ENCODE results near the gene MINDY4B.

Gene MINDY4B

DNA sequence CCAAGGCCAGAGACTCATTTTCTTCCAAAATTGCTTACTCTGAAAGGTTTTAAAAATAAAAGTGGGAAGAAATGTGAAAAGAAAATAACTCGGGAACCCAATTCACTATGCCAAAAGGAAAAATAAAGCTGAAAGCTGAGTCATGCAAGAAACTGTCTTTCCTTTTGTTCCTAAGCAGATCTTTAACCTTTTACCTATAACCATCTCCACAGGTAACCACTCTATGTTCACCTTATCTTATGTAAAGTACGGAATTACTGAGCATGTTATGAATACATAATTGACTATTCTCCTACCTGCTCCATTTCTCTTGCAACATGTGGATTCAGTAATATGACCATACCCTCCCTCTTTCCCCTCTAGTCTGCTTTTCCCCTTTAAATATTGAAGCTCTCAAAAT lies 62.0 kb downstream of the MINDY4B start:
- DNase-seq: no peak

DNA sequence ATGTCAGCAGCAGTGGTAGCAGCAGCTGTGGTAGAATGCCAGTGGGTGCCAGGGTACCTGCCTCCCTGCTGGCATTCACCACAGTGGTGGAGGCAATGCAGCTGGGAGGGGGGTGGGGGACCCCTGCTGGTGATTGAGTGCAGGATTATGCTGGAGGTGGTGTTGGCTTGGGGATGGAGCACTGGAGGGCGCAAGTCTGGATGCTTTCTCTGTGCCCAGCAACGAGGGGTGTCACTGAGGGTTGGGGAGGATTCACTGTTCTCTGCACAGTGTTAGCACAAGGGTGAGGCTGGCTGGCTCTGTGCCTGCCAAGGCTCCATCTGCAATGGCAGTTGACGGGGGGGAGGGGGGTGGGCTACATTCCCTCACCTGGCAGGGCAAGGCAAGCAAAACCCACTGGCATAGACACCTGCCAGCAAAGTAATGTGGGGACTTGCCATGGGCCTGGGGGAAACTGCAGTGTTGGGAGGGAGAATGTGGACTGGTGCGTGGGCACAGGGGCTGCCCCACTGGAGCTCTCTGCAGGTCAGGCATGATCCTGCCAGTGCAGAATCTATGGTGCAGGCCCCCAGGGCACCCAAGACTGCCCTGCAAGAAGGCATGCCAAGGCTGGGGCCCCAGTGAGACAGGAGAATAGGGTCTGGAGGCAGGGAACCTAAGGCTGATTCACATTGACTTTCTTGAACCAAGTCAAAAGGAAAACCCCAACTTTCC lies 64.3 kb downstream of the MINDY4B start:
- no peak for DNase-seq

DNA sequence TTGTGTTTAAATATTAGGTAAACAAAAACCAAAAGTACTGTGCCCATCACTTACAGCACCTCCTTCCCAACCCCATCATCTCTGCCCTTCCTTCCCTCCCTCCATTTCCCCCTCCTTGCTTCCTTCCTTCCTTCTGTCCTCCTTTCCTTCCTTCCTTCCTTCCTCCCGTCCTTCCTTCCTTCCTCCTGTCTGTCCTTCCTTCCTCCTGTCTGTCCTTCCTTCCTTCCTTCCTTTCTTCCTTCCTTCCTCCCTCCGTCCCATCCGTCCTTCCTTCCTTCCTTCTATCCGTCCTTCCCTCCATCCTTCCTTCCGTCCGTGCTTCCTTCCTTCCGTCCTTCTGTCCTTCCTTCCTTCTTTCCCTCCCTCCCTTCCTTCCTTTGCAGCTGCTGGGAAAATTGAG lies 74.5 kb downstream of the MINDY4B start:
- no peak for DNase-seq

DNA sequence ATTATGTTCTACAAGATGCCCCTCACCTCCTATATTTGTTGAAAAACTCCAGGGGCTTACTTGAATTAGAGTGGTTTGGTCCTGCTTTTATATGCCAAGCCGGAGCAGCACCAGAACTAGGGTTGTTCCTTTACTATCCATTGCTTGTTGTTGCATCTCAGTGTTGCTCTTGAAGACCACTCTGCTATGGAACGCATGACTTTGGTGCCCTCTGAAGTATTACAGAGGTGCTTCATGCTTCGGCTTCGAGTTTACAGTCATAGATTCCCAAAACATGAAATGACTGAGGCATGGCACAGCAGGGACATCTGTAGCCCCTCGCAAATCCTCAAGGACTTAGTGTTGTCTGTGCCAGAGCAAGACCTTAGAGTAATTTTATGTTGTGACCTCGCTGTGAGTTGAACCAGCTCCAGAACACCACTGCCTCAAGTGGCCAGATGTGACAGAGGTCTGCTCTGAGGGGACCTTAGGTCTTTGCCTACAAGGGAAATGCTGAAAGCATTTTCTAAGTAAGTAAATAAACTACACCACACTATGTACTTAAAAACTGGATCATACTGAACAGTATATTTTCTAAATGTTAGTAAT lies 75.1 kb downstream of the MINDY4B start:
- DNase-seq: no peak

DNA sequence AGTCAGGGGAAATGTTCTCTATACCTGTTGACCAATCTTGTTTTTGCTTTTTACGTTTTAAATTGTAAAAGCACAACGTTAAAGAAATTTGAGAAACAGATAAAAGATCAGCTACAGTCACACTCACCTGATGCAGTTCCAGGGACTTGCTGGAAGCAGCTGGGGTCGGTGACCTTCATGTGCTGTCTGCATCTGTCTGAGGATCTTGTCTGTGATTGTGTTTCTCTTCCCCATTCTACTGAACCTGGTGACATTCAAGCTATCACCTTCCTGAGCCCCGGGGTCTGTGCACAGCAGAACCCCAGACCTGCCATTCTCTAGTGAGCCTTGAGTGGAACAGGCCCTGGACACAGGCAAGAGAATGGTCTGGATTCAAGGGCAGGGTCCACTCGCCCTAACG lies 75.8 kb downstream of the MINDY4B start:
- DNase-seq: no peak

DNA sequence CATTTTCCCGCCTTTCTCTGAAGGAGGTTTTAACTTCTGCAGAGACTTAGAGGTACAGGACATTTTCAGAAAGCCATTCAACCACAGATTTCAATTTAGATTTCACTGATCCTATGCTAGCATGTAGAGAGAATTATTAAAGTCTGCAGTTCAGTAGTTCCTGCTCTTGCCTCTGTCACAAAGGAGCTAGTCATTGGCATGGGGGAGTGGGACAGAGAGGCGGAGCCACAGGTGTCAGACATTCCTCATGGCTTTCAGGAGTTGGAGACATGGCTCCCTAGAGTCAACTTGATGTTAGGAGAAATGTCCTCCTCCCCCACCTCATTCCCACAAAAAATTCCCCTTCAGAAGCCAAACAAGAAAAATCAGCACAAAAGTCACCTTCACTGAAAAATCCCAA lies 76.2 kb downstream of the MINDY4B start:
- no peak for DNase-seq

DNA sequence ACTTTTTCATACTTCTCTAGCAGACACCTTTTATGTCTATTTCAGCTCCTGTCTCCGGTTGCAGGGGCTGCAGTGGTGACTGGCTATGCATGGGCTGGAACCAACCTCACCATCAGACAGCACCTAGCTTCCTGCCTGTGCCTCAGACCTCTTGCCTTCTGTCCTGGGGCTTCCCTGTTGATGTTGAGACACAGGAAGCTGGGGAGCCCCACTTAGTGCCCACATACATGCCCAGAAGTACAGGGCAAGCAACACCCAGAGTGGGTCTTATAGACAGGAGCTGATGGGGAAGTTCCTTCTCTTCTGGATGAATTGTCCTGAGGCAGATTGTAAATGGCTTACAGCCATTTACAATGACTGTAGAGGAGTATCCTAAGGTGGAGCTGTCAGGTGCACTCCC lies 77.0 kb downstream of the MINDY4B start:
- DNase-seq: no peak

DNA sequence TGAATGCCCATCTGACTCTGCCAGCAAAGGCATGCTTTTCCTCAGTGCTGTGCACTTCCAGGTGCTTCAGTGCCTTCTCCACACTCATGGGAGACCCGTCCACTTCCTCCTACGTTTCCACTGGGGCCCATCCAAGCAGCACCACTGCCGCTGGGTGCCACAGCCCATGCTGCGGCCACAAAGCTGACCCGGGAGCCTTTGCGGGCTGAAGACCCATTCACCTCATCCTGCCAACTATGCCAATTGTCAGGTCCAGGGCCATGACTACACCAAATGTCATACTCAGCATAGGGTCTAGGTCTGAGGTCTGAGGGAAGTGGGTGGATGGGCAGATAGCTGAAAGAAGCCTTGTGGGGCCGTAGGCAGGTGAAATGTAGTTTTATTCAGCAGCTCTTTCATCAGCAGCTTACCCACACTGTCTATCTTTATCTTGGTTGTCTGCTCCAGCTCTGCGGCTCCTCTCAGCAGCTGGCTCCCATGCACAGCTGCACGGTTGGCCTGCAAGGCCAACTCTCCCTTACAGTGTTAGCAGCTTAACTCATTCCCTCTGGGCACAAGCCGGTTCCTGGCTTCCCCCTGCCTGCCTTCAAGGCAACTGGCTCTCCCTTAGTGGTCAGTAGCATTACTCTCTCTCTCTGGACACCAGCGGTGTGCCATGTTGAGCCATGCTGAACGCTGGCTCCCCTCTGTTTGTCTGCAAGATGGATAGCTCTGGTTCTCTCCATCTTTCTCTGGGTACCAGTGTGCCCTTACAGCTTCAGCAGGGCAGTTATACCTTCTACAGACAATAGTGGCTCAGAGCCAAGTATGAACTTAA lies 78.6 kb downstream of the MINDY4B start:
- no peak for DNase-seq

DNA sequence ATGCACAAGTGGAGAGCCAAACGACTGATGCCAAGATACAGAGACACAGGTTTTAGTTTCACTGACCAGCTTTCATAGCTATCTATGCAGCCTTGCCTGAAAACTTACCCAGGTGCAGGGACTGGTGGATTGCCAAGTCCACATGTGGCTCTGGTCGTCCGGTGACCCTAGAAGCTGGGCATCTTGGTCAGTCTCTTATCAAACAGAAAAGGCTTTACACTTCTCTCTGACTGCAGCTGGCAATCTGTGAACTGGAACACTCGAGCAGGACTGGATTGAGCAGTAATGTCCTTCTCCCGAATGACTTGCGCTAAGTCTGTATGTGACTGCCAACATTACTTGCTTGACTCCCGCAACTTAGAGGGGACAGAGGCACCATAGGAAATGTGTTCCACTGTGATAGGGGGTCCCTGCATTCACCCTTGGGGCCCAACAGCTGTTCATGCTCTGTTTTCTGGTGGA lies 79.3 kb downstream of the MINDY4B start:
- no peak for DNase-seq

DNA sequence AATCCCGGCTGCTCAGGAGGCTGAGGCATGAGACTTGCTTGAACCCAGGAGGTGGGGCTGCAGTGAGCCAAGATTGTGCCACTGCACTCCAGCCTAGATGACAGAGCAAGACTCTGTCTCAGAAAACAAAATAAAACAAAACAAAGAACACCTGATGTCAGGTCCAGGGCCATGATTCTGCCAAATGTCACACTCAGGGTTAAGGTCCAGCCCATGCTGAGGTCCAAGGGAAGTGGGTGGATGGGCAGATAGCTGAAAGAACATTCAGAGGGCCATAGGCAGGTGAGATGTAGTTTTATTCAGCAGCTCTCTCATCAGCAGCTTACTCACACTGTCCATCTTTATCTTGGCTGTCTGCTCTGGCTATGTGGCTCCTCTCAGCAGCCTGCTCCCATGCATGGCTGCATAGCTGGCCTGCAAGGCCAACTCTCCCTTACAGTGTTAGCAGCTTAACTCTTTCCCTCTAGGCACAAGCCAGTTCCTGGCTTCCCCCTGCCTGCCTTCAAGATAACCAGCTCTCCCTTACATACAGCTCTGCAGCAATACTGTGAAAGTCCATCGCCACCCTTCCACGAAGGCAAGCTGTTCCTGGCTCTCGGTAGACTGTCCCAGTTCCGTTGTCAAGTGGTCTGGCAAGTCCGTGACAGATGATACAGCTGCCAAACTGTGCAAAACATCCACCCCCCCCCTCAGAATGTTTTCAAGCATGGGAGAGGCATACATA lies 79.9 kb downstream of the MINDY4B start:
- DNase-seq: no peak

DNA sequence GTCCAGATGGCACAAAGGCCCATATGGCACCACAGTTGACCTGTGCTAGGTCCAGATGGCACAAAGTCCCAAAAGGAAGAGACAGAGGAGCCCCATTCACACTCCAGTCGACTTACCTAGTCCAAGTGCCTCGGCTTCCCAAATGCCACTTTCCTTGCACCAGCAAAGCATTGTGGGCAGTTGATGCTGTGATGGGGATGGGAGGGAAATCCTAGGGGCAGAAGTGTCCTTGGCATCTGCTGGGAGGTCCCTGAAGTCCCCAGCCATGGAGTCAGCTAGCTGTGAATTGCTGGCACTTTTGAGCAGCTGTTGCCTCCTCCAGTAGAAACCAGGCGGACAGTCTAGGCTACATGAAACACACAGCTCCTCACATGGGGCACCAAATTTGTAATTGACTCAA lies 82.0 kb downstream of the MINDY4B start:
- DNase-seq: no peak

DNA sequence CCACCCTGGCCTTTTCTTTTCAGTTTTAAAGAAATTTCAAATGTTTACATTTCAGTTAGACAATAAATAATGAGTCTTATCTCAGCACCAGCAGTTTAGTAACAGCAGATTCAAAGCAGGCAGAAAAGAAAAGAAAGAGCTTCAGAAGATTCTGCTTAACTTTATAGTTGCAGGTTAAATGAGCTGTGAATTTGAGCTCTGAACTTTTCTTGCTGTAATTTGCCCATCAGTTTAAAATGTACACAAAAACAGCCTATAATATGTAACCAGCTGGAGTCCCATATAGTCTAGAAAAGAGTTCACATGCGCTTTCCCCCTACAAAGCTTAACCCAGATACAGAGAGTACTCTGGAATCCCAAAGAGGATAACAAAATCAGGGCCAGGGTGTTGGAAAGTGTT lies 82.6 kb downstream of the MINDY4B start:
- DNase-seq: no peak
